ENCODE measurements around the gene ENGASE.

ENGASE gene

GRCh38 chr17:79094261-79094660 lies 19.6 kb downstream of the ENGASE start:
- no peak for DNase-seq (ENCODE audit: low spot score)

GRCh38 chr17:79095345-79096055 lies 20.9 kb downstream of the ENGASE start:
- DNase-seq (ENCODE audit: low spot score) = no peak

GRCh38 chr17:79096477-79096876 lies 21.9 kb downstream of the ENGASE start:
- no peak for DNase-seq (ENCODE audit: low spot score)

- DNase-seq (ENCODE audit: low spot score) = no peak
These were observed 22.8 kb downstream of the ENGASE start for GRCh38 chr17:79097226-79098055.

DNA sequence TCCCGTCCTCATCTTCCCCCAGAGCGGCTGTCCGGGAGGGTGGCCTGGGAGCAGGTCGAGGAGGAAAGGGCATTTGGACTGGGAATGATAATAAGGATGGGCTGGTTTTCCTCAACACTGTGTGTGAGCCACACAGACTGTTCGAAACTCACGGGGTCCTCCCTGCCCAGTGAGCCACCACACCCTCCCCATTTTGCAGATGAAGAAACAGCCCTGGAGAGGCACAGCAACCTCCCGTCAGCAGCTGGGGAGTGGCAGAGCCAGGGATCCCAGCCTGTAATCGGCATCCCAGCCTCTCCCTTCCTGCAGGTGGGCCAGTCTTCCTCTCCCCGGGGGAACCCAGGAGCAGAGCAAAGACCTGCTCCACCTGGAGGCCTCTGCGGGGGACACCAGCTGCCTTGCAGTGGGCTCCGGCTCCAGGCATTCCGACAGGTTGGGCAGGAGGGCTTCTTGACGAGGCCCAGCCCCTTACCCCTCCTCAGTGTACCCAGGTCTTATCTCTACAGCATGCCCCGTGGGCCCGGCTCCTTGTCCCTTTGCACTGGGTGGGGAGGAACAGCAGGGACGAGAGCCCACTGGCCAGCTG lies 23.8 kb downstream of the ENGASE start:
- no peak for DNase-seq (ENCODE audit: low spot score)

GRCh38 chr17:79100405-79100804 lies 25.8 kb downstream of the ENGASE start:
- DNase-seq (ENCODE audit: low spot score) = no peak

- no peak for DNase-seq (ENCODE audit: low spot score)
These were observed 26.6 kb downstream of the ENGASE start for GRCh38 chr17:79101111-79101673.

- no peak for DNase-seq (ENCODE audit: low spot score)
These were observed 27.6 kb downstream of the ENGASE start for GRCh38 chr17:79102214-79102613.

DNA sequence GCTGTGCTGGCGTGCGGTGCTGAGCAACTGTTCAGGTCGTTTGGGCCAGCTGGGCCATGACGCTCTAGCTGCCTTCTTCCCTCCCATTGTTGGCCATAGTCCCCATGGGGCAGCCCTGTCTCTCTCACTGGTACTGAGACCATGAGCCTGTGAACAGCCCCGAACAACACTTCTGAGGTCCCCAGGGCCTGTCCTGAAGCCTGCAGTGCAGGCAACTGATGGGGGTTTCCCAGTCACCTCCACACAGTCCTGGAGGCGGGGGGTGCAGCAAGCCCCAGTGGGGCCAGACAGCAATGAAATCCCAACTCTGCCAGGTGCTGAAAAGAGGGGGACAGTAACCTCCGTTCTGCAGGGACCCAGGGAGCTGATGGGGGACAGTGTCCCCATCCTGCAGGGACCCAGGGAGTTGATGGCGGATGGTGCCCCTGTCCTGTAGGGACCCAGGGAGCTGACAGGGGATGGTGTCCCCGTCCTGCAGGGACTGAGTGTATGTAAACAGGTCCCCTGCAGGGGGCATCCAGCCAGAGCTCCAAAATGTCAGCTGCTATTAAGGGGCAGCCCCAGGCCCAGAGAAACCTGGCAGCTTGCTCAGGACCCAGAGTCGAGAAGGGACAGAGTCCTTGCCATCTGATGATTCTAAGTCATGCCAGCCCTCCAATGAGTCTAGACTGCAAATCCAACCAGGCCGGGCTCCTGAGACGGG lies 30.4 kb downstream of the ENGASE start:
- no peak for DNase-seq (ENCODE audit: low spot score)

DNA sequence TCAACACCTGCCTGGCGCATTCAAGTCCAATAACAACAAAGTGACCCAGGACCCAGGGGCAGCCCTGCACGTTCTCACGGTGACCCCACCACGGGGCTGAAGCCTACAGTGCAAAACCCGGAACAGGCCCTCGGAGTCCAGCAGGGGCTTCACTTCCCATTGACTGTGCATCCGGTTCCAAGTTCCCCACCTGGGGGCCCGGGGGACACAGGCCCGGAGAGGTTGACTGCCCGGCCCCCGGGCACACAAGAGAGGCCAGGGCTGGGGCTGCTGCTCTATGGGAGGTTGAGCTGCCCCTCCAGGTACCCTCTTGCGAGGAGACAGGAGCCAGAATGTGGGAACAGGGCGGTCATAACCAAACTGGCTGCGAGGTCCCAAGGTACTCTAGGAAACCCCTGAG lies 31.3 kb downstream of the ENGASE start:
- no peak for DNase-seq (ENCODE audit: low spot score)

DNA sequence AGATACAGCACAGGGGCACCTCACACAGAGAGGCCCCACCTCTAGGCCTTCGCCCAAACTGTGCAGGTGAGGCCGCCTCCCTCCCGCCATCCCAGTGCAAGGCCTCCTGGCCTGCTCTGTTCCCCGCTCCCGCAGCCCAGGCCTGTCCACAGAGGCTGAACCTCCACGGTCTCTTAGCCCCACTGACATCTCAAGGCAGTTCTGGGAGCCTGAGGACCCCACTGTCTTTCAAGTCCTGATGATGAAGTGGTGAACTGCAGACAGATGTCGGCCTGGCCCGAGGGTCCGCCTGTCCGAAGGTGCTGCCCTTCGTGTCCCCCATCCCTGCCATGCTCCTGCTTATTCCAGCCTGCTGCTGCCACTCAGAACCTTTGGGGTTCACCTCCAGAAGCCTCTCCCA lies 32.3 kb downstream of the ENGASE start:
- DNase-seq (ENCODE audit: low spot score) = no peak

- DNase-seq (ENCODE audit: low spot score) = no peak
These were observed 33.0 kb downstream of the ENGASE start for GRCh38 chr17:79107499-79108231.

- no peak for DNase-seq (ENCODE audit: low spot score)
These were observed 33.7 kb downstream of the ENGASE start for GRCh38 chr17:79108232-79108850.

- no peak for DNase-seq (ENCODE audit: low spot score)
These were observed 34.2 kb downstream of the ENGASE start for GRCh38 chr17:79108870-79109269.

DNA sequence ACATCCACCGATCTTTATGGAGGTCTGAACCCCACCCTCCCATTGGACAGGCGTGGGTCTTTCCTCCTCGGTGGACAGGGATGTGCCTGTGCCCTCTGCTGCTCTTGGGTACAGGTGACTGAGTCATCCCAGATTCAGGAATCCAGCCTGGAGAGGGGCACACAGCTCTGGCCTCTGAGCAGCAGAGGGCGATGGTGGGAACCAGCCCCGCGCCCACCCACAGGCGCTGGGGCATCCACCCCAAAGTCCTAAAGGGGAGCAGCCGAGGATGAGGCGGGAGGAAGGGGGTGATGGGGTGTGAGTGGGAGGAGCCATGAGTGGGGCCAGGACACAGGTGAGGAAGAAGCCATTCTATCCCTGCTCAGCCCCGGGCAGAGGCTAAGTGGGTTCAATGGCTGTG lies 35.0 kb downstream of the ENGASE start:
- no peak for DNase-seq (ENCODE audit: low spot score)

GRCh38 chr17:79111097-79111496 lies 36.5 kb downstream of the ENGASE start:
- no peak for DNase-seq (ENCODE audit: low spot score)

DNA sequence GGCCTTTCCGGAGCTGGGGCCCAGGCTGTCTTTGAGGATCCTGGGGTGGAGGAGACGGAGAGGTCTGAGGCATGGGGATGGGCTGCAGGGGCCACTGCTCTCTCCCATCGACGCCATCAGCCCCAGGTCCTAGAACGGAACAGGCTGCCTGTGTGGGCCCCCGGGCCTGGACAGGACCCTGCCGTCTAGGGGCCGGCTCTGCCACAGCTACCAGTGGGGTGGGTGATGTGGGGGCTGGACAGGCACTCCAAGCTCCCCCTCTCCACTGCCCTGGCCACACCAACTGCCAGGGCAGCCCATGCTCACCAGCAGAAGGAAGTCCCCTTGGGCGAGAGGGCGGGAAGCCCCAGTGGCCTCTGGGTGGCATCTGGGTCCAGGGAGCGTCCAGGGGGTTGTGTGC lies 37.8 kb downstream of the ENGASE start:
- DNase-seq (ENCODE audit: low spot score) = no peak

- no peak for DNase-seq (ENCODE audit: low spot score)
These were observed 39.3 kb downstream of the ENGASE start for GRCh38 chr17:79113699-79114457.

GRCh38 chr17:79114458-79115301 lies 40.1 kb downstream of the ENGASE start:
- DNase-seq (ENCODE audit: low spot score) = no peak
